ENCODE results near the gene CPE.

DNA sequence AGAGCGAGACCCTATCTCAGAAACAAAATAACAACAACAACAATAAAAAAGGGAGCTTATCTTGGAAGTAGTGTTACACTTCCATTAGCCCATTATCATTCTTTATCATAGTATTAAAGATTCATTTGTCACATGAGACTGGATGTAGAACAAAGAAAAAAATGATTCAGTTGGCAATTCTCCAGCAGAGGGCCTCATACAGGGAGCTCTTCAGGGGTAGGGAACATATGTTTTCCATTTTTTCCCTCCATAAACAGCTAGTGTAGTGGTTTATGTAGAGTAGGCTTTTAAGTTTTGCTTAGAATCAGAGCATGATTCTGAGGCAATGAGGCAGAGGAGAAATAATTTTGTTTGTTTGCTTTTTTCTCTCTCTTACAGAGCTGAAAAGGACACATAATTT, 5.8 kb downstream of the CPE start:
- TF ChIP-seq, protein P1, sequence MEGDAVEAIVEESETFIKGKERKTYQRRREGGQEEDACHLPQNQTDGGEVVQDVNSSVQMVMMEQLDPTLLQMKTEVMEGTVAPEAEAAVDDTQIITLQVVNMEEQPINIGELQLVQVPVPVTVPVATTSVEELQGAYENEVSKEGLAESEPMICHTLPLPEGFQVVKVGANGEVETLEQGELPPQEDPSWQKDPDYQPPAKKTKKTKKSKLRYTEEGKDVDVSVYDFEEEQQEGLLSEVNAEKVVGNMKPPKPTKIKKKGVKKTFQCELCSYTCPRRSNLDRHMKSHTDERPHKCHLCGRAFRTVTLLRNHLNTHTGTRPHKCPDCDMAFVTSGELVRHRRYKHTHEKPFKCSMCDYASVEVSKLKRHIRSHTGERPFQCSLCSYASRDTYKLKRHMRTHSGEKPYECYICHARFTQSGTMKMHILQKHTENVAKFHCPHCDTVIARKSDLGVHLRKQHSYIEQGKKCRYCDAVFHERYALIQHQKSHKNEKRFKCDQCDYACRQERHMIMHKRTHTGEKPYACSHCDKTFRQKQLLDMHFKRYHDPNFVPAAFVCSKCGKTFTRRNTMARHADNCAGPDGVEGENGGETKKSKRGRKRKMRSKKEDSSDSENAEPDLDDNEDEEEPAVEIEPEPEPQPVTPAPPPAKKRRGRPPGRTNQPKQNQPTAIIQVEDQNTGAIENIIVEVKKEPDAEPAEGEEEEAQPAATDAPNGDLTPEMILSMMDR (conservative IDR thresholded peaks at IDR 0.05; ENCODE audit: low read length), result peak; percentile 55
- no peak for TF ChIP-seq EZH2phosphoT487 (IDR thresholded peaks at IDR 0.05; ENCODE audit: borderline replicate concordance)

All from Loucy (cell line).